ENCODE data around the gene SULF2.

SULF2 gene

DNA sequence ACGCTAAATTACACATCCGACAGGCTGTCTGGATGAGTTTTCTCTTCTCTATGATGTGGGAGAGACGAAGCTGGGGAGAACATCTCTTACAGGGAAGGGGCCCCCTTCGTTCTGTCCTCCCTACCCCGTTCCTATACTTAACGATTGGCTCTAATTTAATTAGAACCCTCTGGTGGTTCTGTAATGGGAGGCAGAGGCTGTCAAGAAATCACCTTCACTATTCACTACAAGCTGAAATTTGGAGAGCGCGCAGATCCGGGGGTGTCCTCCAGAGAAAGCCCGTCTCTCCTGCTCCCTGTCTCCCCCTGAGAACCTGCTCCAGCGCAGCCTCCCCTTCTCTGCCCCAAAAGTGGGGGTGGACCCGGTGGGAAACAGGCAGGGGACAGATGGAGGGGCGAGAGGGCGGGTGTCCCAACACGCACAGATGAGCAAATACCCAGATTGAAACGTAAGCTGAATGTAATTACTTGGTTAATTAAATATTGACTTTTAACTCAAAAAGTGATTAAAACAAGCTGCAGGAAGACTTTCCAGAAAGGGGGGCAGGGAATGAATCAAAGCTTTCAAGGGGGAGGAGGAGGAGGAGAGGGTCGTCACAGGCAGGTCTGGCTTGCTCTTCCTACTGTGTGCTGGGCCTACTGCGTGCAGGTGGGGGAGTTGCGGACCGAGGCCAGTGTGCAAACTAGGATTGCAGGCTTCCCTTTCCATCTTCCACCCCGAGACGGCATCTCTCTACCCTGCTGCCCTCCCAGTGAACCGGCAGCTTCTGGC, 1.3 kb downstream of the SULF2 start:
- DNase-seq = no peak

DNA sequence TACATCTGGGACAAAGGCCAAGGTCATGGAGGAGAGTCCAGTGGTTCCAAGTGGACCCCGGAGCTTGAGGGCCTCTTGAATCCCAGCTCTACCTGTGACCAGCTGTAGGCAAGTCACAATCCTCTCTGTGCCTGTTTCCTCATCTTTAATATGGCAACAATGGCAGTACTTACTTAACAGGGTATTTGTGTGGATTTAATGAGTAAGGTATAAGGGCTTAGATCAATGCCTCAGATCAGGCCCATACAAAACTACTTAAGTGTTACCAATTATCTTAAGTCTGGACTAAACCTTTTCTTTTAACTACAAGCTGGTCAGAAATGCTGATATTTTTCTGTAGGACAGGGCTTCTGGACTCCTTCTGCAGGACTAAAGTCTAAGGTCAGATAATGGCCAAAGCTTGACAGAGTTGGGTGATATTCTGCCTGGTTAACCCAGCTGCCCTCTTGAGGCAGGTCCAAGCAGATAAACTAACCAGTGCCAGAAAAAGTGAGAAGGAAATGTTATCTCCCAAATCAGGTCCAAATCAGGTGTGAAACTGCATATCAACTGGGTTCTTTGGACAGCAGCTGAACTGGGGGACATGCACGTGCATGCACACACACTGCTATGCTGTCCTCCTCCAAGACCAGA, 2.2 kb downstream of the SULF2 start:
- no peak for DNase-seq

DNA sequence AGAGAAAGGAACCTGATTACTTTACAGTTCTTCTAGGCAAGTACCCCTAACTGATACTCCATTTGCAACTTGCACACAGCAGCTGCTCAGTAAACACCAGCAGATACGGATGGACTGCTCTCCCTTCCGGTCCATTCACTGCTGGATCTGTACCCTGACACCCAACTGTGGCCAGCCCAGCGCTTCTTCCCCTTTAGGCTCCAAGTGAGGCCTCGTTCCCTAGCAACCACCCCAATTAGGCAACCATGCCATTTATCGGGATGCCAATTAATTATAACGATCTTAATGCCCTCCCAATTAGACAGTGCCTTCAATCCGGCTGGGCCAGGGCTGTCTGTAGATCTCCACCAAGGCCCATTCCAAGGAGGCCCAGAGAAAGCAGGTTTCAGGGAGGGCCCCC, 3.2 kb downstream of the SULF2 start:
- DNase-seq = no peak

DNA sequence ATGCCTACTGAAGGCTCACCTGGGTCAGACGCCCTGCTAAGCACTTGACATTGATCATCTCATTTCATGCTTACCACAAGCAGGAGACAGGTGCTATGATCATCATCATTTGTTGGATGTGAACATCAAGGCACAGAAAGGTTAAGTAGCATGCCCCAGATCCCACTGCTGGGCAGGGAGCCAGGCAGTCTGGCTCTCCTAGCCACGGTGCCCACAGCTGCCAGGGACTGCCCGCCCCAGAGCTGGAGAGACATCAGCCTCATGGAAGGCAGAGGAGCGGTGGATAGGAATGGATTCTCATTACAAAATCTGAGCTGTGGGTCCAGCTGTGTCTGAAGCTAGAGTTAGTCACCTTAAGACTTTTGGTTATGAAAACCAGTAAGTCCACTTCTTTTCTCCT, 3.6 kb downstream of the SULF2 start:
- no peak for DNase-seq

DNA sequence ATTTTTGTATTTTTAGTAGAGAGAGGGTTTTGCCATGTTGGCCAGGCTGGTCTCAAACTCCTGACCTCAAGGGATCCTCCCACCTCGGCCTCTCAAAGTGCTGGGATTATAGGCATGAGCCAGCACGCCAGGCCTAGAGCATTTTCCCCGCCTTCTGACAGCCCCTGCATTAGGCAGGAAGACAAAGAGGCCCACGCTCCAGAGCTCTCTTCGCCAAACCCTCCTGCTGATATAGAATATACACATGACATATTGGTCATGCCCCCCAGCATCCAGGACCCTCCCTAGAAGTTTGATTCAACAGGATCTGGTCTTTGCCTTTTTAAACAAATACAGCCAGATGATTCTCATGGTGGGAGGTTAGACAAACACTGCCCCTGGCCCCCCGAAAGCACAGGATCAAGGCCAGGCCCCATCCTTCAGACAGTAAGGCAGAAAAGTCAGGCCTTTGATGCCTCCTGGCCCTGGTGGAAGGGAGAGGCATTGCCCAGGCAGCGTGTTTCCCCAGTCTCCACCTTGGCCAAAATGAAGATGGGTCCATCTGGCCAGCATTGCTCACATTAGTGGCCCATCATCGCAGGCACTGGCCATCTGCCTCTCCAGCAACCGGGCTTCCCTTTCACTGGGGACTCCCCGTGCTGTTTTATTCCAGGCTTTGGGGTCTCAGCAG, 4.4 kb downstream of the SULF2 start:
- no peak for DNase-seq

DNA sequence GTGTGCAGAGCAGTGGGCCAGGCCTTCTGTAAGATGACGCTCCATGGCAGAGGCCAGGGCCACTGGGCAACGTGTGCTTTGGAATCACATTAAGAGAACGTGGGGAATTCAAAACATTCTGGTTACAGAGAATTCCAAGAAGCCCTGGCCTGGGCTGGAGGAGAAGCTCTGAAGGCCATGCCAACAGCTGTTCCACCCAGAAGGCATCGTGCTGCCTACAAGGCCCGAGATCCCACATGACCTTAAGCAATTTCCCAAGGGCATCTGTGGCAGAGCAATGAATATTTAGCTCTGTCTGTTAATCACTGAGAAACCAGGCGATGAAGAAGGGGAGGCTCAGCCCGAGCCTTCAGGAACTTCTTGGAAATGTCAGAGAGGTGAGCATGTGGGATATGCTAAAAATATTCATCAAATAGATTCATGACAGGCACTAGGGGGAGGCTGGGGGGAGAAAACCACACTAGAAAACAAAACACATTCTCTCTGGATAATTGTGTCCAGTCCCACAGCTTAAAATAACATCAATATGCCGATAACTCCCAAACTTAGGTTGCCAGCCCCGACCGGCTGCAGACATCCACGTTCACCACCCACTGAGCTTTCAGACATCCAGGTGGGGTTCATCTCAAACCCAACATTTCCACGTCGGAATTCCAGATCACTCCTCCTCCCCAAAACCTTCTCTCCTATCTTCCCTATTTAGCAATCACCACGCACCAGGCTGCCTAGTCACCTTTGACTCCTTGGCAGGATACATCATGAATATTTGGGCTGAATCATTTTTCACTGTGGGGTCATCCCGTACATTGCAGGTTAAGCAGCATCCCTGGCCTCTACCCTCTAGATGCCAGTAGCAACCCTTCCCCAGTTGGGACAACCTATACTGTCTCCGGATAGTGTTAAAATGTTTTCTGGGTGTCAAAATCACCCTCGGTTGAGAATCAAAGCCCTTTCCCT, 6.6 kb downstream of the SULF2 start:
- no peak for DNase-seq

DNA sequence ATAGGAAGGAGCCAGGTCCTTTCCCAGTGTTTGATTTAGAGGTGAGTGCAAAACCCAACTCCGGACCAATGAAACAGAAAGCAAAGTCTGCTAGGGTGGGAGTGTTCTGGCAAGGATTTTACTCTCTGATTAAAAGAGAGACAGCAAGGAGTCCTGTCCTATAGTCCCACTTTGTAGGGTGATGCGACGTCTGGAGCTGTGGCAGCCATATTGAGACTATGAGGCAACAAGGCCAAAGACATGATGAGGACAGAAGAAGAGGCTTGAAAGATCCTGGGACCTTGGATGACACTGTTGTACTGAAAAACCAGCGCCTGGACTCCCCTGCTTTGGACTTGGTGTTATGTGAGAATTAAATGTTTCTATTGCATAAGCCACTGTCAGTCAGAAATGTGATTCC, 8.1 kb downstream of the SULF2 start:
- DNase-seq = no peak

DNA sequence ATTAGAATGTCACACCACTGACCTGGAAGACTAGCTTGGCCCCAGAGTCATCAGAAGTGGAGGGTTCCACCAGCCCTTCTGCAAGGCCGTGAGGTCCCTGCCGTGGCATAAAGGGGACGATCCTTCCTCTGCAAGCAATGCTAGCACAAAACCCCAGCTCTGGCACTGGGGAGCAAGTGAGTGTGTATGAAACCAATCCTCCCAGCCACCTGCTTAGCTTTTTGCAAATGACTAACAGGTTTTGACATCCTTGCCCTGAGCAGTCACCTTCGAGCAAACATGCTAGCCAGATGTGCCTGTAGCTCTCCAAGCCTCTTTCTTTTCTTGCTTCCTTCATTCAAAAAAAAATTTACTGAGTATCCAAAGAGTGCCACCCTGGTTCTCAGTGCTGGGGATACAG, 8.6 kb downstream of the SULF2 start:
- no peak for DNase-seq

DNA sequence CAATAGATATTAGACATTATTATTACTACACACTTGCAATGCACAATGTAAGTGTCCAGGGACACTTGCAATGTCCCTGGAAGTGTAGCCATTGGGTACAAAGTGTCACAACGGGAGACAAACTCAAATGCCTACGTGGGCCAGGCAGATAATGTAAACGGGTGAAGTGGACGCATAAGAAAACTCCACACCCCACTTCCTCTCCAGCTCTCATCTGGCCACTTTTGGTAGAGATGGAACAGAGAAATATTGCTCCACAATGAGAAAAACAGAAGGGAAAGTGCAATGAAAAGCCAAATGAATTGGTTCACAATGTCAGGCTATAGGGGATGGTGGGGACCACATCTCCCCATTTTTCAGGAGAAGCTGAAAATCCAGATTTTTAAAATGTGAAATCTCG, 9.4 kb downstream of the SULF2 start:
- no peak for DNase-seq

DNA sequence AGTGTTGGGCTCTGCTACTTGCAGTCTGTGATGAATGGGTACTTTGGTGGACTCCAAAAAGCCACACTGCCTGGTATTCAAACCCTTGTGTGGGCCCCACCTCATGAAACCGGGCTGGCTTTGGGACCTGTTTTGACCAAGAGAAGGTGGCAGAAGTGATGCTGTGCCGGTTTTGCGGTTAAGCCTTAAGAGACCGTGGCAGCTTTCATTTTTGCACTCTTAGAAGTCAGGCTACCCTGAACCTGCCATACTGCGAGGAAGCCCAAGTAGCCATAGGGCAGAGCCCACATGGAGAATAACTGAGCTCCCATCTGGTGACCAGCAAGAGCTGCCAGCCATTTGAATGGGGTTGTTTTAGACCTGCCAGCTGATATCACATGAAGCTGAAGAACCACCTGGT, 10.2 kb downstream of the SULF2 start:
- no peak for DNase-seq

DNA sequence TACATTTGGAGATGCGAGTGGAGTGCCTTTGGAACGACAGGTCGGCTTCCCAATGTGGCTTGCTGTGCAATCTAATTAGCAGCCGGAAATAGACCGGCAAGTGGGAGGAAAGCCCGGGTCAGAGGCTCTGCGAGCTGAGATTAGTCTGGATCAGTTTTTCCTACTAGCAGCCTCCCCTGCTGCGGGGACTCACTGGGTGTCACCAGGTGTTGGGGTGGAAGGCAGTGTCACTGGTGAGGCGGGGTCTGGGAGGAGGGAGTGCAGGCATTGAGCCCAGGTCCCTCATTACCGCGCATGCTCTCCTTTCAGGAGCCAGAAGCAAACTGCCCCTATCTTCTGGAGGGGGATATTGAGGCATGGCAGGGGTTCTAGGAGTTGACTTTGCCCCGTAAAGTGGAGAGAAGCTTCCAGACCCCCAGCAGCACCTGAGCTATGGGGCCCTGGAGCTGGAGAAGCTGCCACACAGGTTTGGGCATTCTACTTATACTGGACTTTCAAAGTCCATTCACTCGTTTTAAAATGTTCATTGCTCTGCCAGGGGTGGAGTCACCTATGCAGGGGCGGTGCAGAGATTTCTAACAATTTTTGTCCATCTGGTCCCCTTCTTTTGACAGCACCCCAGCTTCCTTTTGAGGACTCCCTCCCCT, 11.0 kb downstream of the SULF2 start:
- no peak for DNase-seq

DNA sequence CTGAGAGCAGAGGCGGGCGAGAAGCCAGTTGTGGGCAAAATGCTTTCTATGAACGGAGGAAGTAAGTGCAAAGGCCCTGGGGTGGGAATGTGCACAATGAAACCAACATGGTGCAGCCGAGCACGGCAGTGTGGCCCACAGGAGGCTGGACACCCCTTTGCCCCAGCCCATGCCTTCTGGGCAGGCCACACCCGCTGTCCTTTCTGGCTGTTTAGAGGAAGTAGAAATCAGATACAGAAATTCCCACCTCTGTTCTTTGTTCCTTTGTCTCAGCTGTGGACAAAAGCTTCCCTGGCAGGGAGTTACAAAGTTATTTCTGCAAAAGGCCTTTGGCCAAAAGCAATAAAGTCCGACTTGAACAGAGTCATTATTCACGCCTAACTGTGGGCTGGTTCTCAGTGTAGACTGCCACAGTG, 11.9 kb downstream of the SULF2 start:
- DNase-seq = no peak

DNA sequence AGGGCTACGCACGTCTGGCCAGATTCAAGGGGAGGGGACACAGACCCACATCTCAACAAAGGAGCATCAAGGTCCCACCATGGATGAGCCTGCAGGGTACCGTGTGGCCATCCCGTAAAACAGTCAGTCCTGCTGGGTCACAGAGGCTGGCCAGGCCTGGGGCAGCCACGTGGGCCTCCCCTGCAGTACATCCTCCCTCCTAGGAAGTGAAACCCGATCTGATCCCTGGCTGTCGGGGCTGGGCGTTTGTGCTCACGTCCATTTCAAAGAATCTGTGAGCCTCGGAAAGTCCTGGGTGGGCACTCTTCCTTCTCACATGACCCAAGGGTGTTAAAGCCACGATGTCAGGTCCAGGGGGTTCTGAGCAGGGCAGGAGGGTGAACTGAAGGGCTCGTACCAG, 14.3 kb downstream of the SULF2 start:
- DNase-seq = no peak

DNA sequence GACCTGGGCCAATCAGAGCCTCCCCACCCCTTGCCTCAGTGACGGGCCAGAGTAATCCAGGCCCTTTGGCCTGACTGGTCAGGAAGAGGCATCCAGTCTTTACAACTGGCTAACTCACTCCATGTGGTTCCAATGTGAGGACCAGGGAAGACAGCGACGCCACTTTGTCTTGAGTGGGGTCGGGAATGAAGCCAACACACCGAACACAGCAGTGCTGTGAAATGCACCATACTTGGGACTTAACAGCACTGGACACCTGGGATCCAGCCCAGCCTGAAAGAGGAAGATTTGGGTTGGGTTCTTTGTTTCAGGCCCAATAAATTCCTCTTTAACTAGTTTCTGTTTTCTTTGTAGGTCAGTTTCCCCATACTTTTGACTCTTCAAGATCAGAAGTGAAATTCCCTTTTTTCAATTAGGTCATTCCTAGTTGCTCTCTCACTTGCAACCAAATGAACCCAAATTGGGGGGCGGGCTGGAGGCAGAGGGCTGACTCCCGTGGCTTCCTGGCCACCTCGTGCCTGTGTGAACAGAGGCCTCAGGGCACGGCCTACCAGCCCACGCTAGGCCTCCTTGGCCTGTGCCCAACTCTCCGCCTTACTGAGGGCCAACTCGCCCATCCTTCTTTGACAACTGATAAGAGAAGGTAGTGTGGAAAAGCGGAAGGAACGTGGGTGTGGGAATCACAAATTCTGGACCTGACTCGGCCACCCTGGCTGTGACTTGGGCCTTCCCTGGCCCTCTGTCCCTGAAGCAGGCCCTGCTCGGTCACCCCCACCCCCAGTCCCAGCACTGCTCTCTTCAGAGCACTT, 17.1 kb downstream of the SULF2 start:
- DNase-seq = no peak

DNA sequence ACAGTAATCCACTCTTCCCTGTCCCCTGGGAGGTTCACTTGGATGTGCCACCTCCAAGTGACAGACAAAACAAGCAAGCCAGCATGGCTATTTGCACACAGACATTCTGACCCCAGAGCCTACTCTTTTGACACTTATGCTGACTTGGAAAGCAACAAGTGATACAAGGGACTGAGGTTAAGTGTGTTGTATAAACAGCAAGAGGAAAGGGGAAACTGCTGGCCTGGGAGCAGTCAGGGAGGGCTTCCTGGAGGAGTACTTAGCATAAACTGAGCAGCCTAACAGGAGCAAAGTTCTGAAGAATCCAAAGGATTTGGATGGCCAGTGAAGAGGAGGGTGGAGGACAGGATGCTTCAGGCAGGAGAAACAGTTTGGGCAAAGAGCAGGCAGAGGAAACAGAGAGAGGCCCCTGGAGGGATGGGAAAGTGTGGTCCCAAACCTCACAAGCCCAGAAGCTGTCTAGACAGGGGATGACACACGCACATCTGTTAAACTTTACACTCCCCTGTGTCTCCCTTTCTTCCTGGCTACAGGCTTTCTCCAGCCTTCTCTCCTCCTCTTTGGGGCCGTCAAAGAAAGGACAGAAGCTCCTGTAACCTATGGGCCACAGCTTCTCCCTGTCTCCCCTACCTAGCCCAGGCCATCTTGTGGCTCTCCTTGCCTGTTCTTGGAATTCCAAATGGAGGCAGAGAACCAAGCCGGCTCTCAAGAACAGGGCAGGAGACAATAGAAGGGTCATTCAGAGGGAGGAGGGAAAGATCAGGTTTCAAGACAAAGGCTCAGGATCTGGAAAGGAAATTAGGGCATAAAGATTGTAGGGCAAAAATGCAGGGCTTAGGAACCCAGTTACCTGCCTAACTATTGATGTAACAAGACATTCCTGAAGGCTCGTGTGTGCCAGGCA, 19.3 kb downstream of the SULF2 start:
- no peak for DNase-seq

DNA sequence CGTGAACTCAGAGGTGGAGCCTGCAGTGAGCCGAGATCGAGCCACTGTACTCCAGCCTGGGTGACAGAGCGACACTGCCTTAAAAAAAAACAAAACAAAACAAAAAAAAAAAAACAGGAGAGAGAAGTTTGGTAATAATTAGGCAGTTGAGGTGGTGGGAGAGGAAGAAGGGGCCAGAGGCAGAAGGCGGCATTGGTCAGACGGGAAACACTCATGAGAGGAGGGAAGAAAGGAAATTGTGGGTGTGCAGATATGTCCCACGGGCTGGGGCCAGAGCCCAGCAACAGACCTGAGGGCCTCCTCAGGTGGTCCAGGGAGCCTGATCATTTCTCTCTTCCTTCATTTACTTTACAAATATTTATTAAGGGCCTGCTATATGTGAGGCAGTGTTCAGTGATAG, 20.0 kb downstream of the SULF2 start:
- DNase-seq = no peak

DNA sequence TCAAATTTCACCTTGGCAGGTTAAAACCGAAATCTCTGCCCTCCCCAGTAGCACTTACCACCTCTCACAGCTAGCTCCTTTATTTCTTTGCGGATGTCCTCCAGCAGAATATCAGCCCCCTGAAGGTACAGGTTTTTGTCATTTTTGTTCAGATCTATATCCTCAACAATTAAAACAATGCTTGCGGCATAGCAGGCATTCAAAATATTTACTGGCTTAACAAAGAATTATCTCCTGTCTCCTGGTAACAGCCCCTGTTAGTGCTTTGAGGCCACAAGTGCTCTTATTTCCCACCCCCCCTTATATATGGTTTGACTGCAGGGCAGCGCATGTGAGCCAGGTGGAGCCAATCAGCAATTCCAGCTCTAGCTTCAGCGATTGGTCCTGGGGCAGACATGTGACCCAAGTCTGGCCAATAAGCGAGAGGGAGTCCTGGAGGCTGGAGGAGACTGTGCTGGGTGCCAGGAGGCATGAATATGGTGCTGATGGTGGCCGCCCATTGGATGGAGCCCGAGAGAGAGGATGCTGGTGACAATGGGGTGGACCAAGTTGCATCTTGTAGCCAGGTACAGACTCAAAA, 21.0 kb downstream of the SULF2 start:
- DNase-seq = no peak

DNA sequence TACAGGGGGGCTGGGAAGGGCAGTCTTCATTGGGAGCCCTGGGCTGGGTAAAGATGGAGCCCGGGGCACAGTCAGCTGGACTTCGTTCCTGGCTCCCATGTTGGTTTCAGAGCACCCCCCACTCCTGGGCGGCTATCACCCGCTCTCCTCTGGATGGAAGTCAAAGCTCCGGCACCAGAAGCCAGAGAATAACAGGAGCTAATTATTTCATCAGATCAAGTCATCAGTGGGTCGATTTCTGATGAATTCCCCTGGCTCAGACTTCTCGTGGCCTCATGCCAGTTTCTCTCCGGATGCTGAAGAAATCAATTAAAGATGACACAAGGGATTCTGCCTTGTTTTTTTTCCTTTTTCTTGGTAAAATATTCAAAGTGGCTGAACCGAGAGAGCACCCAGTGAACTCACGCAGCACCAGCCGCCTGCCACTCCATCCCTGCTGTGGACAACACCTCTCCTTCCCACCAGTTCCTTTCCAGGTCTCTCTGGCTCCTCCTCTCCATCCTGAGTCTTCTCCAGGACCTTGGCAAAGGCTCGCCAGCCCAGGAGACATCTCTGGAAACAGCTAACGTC, 22.5 kb downstream of the SULF2 start:
- no peak for DNase-seq

DNA sequence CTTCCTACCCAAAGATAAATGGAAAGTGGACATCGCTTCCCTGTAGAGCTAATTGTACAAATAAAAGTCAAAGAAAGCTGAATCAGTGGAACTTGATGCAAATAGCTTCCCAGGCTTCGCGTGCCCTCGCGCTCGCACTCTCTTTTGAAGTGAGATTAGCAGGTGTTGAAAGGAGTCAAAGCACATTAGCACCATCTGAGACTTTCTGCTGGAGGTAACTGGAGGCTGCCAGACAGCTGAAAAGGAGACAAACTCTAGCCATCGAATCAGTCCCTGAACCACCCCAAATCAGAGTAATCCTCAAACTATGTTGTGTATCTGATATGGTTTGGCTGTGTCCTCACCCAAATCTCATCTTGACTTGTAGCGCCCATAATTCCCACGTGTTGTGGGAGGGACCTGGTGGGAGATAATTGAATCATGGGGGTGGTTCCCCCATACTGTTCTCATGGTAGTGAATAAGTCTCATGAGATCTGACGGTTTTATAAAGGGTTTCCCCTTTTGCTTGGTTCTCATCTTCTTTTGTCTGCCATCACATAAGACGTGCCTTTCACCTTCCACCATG, 23.7 kb downstream of the SULF2 start:
- DNase-seq = no peak

Data from left hindlimb (tissue), 1 donor.